Muscle layer of colon (tissue), 2 donors: ENCODE data around the gene RHEBL1.

Source experiments
- H3K27ac ChIP-seq: one replicate; pipeline ENCODE4 v1.7.0; 2013; ENCODE audit warnings: low read depth, mild to moderate bottlenecking, low read length, moderate library complexity
- H3K27me3 ChIP-seq, 2 donors: one replicate each; pipeline ENCODE4 v1.7.0; 2013; ENCODE audit warnings: low read length in 2 of 2, mild to moderate bottlenecking in 2 of 2; ENCODE audit not compliant: insufficient read depth in 2 of 2, control insufficient read depth in 1 of 2
- H3K36me3 ChIP-seq: one replicate; pipeline ENCODE4 v1.7.0; 2013; ENCODE audit warnings: mild to moderate bottlenecking, low read length; ENCODE audit not compliant: insufficient read depth
- H3K4me1 ChIP-seq: one replicate; pipeline ENCODE4 v1.7.0; 2013; ENCODE audit warnings: mild to moderate bottlenecking, low read length; ENCODE audit not compliant: insufficient read depth
- H3K4me3 ChIP-seq, 2 donors: one replicate each; pipeline ENCODE4 v1.7.0; 2013; ENCODE audit warnings: low read length in 2 of 2, low read depth in 1 of 2, mild to moderate bottlenecking in 1 of 2, moderate library complexity in 1 of 2
- H3K9ac ChIP-seq: one replicate; pipeline ENCODE4 v1.7.0; 2013; ENCODE audit warnings: low read length
- H3K9me3 ChIP-seq: one replicate; pipeline ENCODE4 v1.7.0; 2013; ENCODE audit warnings: mild to moderate bottlenecking, low read length
- donor health status: abdominal sarcoma.
- donor health status: Adenocarcinoma of cecum.

The RHEBL1 gene

DNA sequence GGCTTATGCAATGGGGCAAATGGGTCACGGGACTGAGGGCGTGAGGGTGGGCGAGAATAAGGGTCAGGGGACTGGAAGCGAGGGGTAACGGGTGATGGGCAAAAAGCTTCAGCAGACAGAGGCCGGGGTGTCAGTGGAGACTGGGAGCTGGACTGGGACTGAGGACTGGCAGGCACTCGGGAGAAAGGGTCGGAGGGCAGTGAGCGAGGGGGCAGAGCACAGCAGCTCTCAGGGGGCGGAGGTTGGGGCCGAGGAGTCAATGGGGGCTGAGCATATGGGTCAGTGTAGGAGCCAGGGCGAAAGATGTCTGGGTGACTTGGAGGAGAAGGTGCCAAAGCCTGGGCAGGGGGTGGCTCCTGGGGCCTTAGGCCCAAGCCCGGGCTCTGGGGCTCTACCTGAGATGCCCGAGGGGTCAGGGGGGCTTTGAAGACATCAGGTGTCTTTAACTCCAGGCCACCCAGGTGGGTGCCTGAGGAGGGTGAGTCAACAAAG, 29.4 kb downstream of the RHEBL1 start:
- Histone ChIP-seq H3K4me3 (no peak overlapping the region), H3K27me3 (no peaks in the 10 kb centered on the region), H3K9ac (no peak overlapping the region), H3K9me3 (no peaks in the 10 kb centered on the region), H3K27ac (no peak overlapping the region), H3K4me1 (no peaks in the 10 kb centered on the region), H3K36me3 (peaks cover 95% of the 10 kb centered on the region)

DNA sequence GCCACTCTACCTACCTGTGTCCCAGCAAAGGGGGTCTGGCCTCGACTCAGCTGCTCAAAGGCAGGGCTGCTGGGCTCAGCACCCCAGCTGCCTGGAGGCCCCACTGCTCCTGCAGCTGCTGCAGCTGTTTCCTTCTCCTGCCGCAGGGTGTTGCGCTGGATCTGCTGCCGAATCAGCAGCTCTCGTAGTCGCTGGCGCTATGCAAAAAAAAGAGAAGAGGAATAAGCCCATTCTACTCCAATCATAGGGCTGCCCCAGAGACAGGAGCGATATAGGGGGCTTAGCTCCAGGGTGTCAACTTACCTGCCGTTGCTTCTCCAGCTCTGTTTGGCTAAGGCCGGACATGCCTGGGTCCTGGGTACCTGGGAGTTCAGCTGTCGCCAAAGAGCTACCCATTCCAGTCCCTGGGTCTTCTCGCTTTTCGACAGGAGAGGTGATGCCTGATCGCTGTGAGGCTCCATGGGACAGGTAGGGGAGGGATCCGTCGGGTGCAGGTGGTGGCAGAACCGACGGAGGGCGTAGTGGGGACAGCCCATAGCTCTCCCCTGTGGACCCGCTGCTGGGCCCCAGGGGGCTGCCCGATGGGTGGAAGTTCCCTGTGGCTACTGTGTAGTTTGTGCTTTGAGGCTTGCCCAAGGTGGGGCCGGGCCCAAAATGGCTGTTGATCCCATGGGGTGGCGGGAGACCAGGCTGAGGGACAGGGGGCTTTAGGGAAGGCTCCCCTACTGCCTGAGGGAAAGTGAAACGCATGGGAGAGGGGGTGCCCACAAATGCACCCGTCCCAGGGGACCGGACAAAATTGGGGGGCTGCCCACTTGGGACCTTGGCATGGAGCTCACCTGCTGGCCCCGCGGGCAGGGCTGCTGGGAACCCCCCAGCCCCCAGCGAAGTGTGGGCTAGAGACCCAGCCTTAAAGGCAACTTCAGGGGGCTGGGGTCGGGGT, 30.1 kb downstream of the RHEBL1 start:
- H3K9ac ChIP-seq = no peak overlapping the region
- no peaks in the 10 kb centered on the region for H3K9me3 ChIP-seq
- no peak overlapping the region for H3K4me3 ChIP-seq
- H3K4me1 ChIP-seq = no peaks in the 10 kb centered on the region
- no peak overlapping the region for H3K27ac ChIP-seq
- H3K27me3 ChIP-seq = no peaks in the 10 kb centered on the region
- H3K36me3 ChIP-seq = peaks cover 92% of the 10 kb centered on the region

DNA sequence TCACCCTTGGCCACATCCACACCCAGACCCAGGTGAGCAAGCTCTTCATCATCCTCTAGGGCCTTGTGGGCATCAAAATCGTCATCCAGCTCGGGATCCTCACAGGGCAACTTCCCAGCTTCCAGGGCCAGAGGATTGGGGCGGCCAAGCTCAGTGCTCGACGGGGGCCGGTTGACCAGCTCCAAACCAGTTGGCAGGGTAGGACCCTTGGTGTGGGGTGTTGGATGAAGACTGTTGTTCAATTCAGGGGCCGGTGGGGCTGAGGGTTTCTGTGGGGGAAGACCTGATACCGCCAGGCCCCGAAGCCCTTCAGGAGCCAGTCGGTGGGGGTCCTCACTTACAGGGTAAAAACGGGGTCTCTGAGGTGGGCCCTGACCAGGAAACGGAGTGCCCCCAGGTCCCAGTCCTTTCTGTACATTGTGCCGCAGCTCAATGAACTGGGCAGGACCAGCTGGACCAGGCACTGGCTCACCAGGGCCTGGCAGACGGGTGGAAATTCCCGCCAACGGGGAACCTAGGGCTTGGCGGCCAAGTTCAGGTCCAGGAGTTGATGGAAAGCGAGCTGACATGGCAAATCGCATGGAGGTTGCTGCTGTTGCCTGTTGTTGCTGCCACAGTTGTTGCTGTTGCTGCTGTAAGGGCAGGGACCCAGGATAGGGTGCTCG, 31.4 kb downstream of the RHEBL1 start:
- no peaks in the 10 kb centered on the region for H3K9me3 ChIP-seq
- H3K9ac ChIP-seq = no peak overlapping the region
- peaks cover 89% of the 10 kb centered on the region for H3K36me3 ChIP-seq
- H3K27ac ChIP-seq = no peak overlapping the region
- no peaks in the 10 kb centered on the region for H3K27me3 ChIP-seq
- no peaks in the 10 kb centered on the region for H3K4me1 ChIP-seq
- no peak overlapping the region for H3K4me3 ChIP-seq

DNA sequence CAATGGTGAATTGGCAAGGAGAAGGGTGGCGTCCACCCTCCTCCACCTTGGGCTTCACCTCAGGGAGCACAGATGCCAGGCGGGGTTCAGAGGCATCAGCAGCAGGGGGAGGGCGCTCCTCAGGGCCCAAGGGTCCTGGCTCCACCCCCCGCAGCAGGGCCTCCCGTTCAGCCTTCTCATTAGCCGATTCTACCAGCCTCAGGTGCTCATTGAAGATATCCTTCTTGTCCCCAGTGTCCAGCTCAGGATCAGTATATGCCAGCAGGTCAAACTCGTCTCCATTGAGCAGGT, 31.9 kb downstream of the RHEBL1 start:
- no peaks in the 10 kb centered on the region for H3K9me3 ChIP-seq
- no peaks in the 10 kb centered on the region for H3K4me1 ChIP-seq
- no peak overlapping the region for H3K4me3 ChIP-seq
- H3K36me3 ChIP-seq = peaks cover 89% of the 10 kb centered on the region
- no peaks in the 10 kb centered on the region for H3K27me3 ChIP-seq
- no peak overlapping the region for H3K9ac ChIP-seq
- H3K27ac ChIP-seq = no peak overlapping the region

DNA sequence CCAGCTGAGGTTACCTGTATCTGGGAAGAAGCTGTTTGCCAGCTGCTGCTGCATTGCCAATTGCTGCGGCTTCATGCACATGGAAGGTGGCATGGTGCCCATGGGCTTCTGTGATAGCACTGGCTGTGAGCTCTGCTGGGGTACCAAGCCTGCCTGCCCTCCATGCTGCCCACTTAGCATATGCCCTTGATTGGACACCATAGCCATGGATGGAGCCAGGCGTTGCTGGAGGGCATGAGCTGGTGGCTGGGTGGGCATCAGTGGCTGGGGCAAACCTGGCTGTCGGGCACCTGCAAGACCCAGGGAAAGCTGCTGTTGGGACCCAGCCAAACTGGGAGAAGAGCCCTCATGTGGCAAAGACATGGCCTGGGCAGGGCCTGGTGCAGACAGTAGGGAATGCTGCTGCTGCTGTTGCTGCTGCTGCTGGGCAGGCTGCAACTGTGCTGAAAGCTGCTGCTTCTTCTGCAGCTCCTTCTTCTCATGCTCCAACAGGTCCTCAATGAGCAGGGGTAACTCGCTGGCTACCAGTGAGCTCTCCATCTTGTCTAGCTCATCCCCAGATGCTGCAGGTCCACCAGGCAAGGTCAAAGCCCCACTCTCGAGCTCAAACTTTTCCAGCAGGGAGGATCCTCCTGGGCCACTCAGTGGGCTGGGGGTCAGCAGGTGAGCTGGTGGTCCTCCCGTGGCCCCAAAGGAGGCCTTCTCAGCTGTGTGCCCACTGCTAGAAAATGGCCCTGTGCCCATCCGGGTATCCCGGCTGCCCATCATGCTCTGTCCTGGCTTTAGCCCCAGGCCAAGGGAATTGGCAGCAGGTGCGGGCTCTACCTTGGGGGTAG, 32.5 kb downstream of the RHEBL1 start:
- Histone ChIP-seq H3K27ac (no peak overlapping the region), H3K4me1 (no peaks in the 10 kb centered on the region), H3K4me3 (no peak overlapping the region), H3K27me3 (no peaks in the 10 kb centered on the region), H3K9ac (no peak overlapping the region), H3K9me3 (no peaks in the 10 kb centered on the region), H3K36me3 (peaks cover 89% of the 10 kb centered on the region)

DNA sequence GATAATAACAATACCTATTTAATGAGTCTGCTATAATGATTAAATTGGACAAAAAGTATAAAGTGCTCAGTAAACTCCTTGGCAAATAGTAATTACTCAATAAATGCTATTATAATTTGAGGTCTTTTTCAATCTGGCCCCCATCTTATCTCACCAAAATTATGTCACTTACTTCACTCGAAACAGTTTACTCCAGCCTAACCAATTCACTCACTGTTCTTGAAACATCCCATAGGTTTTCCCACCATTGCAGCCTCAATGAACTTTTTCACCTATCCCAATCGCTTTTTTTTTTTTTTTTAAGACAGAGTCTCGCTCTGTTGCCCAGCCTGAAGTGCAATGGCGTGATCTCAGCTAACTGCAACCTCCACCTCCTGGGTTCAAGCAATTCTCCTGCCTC, 33.8 kb downstream of the RHEBL1 start:
- H3K4me1 ChIP-seq = no peaks in the 10 kb centered on the region
- no peak overlapping the region for H3K27ac ChIP-seq
- H3K4me3 ChIP-seq = no peak overlapping the region
- peaks cover 89% of the 10 kb centered on the region for H3K36me3 ChIP-seq
- no peaks in the 10 kb centered on the region for H3K9me3 ChIP-seq
- H3K9ac ChIP-seq = no peak overlapping the region
- H3K27me3 ChIP-seq = no peaks in the 10 kb centered on the region

DNA sequence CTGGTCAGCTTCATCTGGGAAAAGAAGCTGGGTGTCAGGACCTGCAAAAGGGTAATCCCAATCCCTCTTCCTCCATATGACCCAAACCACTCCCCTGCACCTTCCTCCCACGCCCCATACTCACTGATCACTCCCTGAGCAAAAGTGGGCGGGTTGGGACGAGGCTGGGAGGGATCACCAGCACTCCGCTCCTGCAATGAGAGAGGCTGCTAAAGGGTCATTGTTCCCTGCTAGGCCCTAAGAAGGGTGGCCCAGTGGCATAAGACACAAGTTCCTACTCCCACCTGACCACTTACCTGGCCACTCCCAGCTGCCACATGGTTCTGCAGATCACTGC, 35.5 kb downstream of the RHEBL1 start:
- Histone ChIP-seq H3K36me3 (peaks cover 75% of the 10 kb centered on the region), H3K27ac (no peak overlapping the region), H3K27me3 (no peaks in the 10 kb centered on the region), H3K9me3 (no peaks in the 10 kb centered on the region), H3K4me3 (no peak overlapping the region), H3K4me1 (no peaks in the 10 kb centered on the region), H3K9ac (no peak overlapping the region)

DNA sequence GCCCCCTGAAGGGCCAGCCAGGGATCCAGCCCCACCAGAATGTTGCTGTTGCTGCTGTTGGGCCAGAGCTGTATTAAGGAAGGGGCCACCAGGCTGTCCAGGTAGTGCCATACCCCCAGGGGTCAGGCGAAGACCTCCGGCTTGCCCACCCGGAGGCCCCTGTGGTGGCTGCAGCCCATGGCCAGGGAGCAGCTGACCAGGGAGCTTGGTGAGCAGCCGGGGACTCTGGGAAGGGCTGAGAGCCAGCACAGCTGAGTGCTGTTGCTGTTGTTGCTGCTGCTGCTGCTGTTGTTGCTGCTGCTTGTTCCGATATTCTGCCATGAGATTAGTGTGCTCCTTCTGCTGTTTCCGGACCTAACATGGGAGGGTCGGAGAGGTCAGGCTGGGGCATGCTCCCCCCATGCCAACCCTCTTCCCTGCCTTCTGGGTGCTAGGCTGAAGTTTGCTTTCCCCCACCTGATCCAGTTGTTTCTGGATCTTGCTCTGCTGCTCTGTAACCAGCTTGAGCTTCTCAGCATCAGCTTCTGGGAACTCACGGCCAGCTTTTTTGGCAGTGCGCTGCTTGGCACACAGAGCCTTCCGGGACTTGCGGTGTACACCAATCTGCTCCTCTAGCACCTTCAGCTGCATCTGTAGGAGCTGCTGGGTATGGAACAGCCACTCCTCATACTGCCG, 36.0 kb downstream of the RHEBL1 start:
- Histone ChIP-seq H3K27me3 (no peaks in the 10 kb centered on the region), H3K27ac (no peak overlapping the region), H3K4me3 (no peak overlapping the region), H3K9me3 (no peaks in the 10 kb centered on the region), H3K36me3 (peaks cover 75% of the 10 kb centered on the region), H3K4me1 (no peaks in the 10 kb centered on the region), H3K9ac (no peak overlapping the region)

DNA sequence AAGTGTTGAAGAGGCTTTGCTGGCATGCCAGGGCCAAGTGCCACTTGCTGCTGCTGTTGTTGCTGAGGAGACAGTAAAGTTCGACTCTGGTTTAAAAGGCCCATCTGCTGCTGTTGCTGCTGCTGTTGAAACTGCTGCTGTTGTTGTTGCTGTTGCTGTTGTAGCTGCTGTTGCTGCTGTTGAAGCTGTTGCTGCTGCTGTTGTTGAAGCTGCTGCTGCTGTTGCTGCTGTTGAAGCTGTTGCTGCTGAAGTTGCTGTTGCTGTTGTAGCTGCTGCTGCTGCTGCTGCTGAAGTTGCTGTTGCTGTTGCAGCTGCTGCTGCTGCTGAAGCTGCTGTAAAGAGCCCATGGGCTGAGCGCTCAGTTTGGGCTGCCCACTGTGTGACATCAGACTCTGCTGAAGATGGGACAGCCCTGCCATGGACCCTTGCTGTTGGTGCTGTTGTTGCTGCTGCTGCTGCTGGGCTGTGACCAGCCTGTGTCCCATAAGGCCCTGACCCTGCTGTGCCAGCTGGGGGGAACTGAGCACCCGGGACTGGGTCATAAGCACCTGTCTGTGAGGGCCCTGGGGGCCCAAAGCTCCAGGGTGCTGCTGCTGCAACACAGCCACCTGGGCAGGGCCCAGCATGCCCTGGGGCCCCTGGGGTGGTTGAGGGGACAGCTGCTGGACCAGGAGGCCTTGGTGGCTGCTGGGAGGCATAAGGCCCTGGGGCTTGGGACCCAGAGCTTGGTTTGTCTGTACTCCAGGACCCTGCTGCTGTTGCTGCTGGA, 36.9 kb downstream of the RHEBL1 start:
- no peak overlapping the region for H3K4me3 ChIP-seq
- H3K27me3 ChIP-seq = no peaks in the 10 kb centered on the region
- no peaks in the 10 kb centered on the region for H3K4me1 ChIP-seq
- H3K36me3 ChIP-seq = peaks cover 75% of the 10 kb centered on the region
- no peak overlapping the region for H3K9ac ChIP-seq
- H3K27ac ChIP-seq = no peak overlapping the region
- H3K9me3 ChIP-seq = no peaks in the 10 kb centered on the region

DNA sequence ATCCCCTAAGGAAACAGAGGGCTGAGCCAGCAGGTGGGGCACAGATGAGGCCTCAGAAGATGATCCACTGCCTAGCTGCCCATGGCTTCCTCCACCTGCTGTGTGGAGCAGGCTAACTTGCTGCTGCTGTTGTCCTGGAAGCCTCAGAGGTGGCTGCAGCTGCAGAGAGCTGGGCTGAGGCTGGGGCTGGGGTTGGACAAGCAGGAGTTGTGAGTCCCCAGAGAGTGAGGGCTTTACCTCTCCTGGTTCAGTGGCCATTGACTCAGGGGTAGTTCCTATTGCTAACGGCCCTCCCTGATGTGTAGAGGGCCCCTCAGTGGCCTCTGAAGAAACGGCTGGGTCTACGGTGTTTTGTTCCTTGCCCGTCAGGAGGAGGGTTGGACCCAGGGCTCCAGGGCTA, 37.5 kb downstream of the RHEBL1 start:
- H3K27me3 ChIP-seq = no peaks in the 10 kb centered on the region
- H3K9ac ChIP-seq = no peak overlapping the region
- H3K4me3 ChIP-seq = no peak overlapping the region
- H3K4me1 ChIP-seq = no peaks in the 10 kb centered on the region
- H3K36me3 ChIP-seq = peaks cover 76% of the 10 kb centered on the region
- H3K27ac ChIP-seq = no peak overlapping the region
- no peaks in the 10 kb centered on the region for H3K9me3 ChIP-seq
